ENCODE measurements around the gene BTBD9.

Gene BTBD9

DNA sequence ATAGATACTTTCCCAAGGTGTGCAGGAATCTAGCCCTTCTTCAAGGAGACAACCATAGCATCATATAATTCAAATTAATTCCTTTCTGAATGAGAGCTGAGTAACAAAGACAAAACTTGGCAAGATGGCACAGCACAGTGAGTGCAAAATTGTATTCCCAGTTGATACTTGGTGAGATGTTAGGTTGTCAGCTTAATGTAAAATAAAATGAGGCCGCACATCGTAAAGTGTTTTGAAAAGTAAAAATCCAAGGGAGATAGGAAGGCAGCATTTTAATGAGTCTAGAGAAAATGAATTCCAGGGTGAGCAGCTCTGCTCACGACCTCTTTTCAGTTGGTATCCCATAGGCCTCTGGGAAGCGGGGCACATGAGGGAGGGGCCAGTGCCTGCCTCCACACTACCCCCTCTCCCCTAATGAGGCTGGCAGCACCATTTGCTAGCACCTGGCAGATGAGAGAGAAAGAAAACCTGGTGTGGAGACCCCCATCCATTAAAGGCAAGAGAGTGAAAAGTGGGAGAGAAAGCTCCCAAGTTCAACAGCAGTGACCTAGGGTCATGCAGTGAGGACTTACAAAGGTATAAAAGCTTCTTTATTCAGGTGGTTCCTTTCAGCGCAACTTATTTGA lies 158.4 kb downstream of the BTBD9 start:
- H3K4me1 ChIP-seq = peaks cover 9% of the 10 kb centered on the region; the same call in 1 of the 2 replicates
- no peaks in the 10 kb centered on the region for H3K36me3 ChIP-seq
- H3K4me3 ChIP-seq (ENCODE audit: low read depth, low read length) = no peak overlapping the region
- DNase-seq = no peak
- H3K27me3 ChIP-seq = no peaks in the 10 kb centered on the region
- H3K9me3 ChIP-seq = no peaks in the 10 kb centered on the region
- TF ChIP-seq, protein P1, sequence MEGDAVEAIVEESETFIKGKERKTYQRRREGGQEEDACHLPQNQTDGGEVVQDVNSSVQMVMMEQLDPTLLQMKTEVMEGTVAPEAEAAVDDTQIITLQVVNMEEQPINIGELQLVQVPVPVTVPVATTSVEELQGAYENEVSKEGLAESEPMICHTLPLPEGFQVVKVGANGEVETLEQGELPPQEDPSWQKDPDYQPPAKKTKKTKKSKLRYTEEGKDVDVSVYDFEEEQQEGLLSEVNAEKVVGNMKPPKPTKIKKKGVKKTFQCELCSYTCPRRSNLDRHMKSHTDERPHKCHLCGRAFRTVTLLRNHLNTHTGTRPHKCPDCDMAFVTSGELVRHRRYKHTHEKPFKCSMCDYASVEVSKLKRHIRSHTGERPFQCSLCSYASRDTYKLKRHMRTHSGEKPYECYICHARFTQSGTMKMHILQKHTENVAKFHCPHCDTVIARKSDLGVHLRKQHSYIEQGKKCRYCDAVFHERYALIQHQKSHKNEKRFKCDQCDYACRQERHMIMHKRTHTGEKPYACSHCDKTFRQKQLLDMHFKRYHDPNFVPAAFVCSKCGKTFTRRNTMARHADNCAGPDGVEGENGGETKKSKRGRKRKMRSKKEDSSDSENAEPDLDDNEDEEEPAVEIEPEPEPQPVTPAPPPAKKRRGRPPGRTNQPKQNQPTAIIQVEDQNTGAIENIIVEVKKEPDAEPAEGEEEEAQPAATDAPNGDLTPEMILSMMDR (IDR thresholded peaks at IDR 0.05; ENCODE audit: low read depth, low read length) = no peak

DNA sequence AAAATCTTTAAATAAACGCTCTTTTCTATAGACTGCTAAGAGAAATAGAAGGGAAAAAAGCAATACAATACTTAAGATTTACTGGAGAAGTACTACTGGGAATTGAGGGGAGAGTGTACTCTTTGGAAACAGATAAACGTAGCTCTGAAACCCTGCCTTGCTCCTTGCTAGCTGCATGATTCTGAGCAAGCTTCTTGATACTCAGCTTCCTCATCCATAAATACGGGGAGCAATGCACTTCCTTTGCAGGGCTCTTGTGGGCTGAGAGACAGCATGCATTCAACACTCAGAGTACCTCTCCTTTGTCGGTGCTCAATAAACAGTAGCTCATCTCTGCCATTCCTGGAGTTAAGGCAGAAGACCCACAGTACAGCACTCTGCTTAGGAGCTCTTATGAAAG lies 159.7 kb downstream of the BTBD9 start:
- TF ChIP-seq, protein P1 (IDR thresholded peaks at IDR 0.05; ENCODE audit: low read depth, low read length) = no peak
- H3K9me3 ChIP-seq = no peaks in the 10 kb centered on the region

DNA sequence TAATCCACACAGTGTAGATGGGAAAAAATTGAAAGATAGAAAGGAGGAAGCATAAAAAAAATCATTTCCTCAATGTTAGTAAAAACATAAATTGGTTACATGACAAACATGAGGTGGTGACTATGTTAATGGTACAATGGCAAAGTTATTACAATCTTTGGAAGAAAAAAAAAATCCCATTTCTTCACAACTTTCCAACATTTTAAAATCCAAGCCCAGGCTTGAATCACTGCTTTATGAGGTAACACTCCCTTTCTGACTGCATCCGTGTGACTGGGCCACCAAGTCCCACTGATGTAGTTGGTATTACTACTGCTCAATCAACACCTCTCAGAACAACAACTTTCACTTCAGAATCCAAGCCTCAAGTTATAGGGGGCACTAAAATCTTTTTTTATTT lies 160.4 kb downstream of the BTBD9 start:
- Histone ChIP-seq H3K36me3 (no peaks in the 10 kb centered on the region), H3K4me3 (ENCODE audit: low read depth, low read length) (no peak overlapping the region), H3K27me3 (no peaks in the 10 kb centered on the region), H3K9me3 (no peaks in the 10 kb centered on the region), H3K4me1 (peaks cover 7% of the 10 kb centered on the region; the same call in 1 of the 2 replicates)
- TF ChIP-seq, protein P1 (IDR thresholded peaks at IDR 0.05; ENCODE audit: low read depth, low read length) = no peak
- no peak for DNase-seq

More for the DNA sequence above, 159.7 kb downstream of the BTBD9 start:
- no peaks in the 10 kb centered on the region for H3K27me3 ChIP-seq
- H3K4me3 ChIP-seq (ENCODE audit: low read depth, low read length) = no peak overlapping the region
- no peaks in the 10 kb centered on the region for H3K36me3 ChIP-seq
- no peak for DNase-seq
- peaks cover 9% of the 10 kb centered on the region; the same call in 1 of the 2 replicates for H3K4me1 ChIP-seq

DNA sequence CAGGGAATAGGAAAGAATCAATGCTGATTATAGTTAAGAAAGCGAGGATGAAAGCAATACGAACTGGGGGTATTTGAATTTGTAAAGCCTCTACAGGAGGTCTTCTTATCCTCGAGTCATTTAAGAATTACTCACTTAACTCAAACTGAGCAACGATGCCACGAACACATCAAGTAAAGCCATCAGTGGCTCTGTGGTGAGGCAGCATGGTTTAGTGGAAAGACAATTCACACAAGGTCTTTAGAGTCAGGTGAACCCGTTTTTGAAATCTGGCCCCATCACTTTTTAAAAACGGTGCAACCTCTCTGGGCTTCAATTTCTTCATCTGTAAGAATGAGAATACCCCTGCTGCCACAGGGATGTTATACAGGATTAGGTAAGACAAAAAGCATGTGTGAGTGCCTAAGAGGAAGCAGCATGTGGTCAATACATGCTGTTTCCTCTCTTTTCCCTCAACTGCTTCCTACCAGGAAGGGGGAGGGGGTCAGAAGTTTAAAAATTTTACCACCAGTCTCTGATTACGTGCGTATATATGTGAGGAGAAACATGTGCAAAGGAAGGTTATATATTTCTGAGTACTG lies 162.0 kb downstream of the BTBD9 start:
- no peak for DNase-seq
- H3K36me3 ChIP-seq = no peaks in the 10 kb centered on the region
- TF ChIP-seq, protein P1 (IDR thresholded peaks at IDR 0.05; ENCODE audit: low read depth, low read length) = no peak
- H3K27me3 ChIP-seq = no peaks in the 10 kb centered on the region
- H3K9me3 ChIP-seq = no peaks in the 10 kb centered on the region
- peaks cover under 1% of the 10 kb centered on the region; the same call in 1 of the 2 replicates for H3K4me1 ChIP-seq
- H3K4me3 ChIP-seq (ENCODE audit: low read depth, low read length) = no peak overlapping the region

DNA sequence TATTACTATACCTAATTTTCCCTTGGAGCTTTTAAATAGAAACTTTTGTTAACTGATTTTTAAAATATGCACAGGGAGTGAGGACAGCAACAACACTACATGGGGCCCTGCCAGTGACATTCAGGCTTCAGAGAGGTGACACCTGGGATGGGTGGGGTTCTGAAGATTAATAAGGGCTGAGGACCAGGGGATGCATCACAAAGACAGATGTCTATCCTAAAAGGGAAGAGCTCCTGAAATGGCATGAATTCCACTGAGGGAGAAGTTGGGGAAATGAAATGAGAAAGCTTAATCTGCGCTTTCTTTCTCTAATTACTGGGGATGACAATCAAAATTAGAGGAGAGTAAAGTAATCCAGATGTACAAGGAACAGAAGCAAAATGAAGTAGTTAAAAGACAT lies 162.8 kb downstream of the BTBD9 start:
- Histone ChIP-seq H3K4me1 (no peaks in the 10 kb centered on the region; the same call in 1 of the 2 replicates), H3K27me3 (no peaks in the 10 kb centered on the region), H3K9me3 (no peaks in the 10 kb centered on the region), H3K4me3 (ENCODE audit: low read depth, low read length) (no peak overlapping the region), H3K36me3 (no peaks in the 10 kb centered on the region)
- TF ChIP-seq, protein P1 (IDR thresholded peaks at IDR 0.05; ENCODE audit: low read depth, low read length) = no peak
- DNase-seq = no peak

DNA sequence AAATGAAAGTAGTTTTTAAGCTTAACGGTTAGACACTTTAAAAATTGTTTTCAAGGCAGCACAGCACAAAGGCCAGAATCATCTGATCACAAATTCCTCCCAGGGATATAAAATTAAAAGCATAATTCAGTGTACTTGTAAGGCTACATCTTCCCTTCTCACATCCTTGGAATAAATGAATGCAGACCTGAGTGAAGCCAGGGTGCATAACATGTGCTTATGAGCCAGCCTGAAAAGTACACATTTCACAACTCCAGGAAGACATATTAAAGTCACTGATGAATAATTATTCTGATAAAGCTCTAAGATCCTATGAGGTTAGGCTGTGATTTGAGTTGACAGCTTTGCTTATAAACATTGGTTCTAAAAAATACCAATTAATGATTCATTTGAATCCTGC lies 163.6 kb downstream of the BTBD9 start:
- H3K4me3 ChIP-seq (ENCODE audit: low read depth, low read length) = no peak overlapping the region
- no peaks in the 10 kb centered on the region for H3K9me3 ChIP-seq
- H3K27me3 ChIP-seq = no peaks in the 10 kb centered on the region
- H3K4me1 ChIP-seq = no peaks in the 10 kb centered on the region
- TF ChIP-seq, protein P1 (IDR thresholded peaks at IDR 0.05; ENCODE audit: low read depth, low read length) = no peak
- H3K36me3 ChIP-seq = no peaks in the 10 kb centered on the region
- no peak for DNase-seq
